A549 (cell line): ENCODE measurements around the gene SAP130. TPM values are rescaled to one million over a fixed set of nuclear protein-coding genes. Genes with fewer than 3 reads are reported as not detected.
"Not testable (repeated sequence)": the region's sequence is repeated elsewhere in the genome, so short reads cannot be mapped to it uniquely, and the experiment has no call there.

Experiments used
- ATAC-seq, 2 experiments: fragments of 200-7000 bp in 1 of 2; fragments of >200 bp in 1 of 2; cut with Nextera tagmentation in 1 of 2; cut with Tn5 transposase in 1 of 2; 3 replicates each; pipeline versions ENCODE4 v1.8.0 to v1.9.1; 2018 to 2020; ENCODE audit warnings: mild to moderate bottlenecking in 1 of 2, moderate library complexity in 1 of 2
- CTCF ChIA-PET: fragments of 300-600 bp; sonication (Branson Sonifier 250); formaldehyde crosslinking; extraction: SDS; loops from one replicate; lab custom pipeline; 2021; ENCODE audit warnings: antibody characterized with exemption, inconsistent platforms; lab: Yijun Ruan, JAX
- POLR2A ChIA-PET: fragments of 350-600 bp; formaldehyde crosslinking; extraction: SDS; loops from one replicate; lab custom pipeline; 2021; ENCODE audit warnings: antibody characterized with exemption, inconsistent platforms; lab: Yijun Ruan, JAX
- DNase-seq, 2 experiments: peaks; one replicate each; pipeline versions ENCODE4 v3.0.0 to v3.0.0-alpha.2; 2011 to 2016; ENCODE audit warnings: low read depth in 1 of 2, low spot score in 1 of 2
- FAIRE-seq: peaks from 2 replicates; lab custom pipeline; 2011; peaks lifted over from hg19 to GRCh38; lab: Jason Lieb, UNC
- H3K27ac ChIP-seq, 2 experiments: fragments of >200 bp; sonication (Bioruptor Twin); formaldehyde crosslinking; 3 replicates each; pipeline ENCODE4 v1.5.1; 2016 to 2017
- H3K4me1 ChIP-seq: fragments of >200 bp; sonication (Bioruptor Twin); formaldehyde crosslinking; 3 replicates; pipeline ENCODE4 v1.6.1; 2016
- H3K4me2 ChIP-seq: fragments of >200 bp; sonication (Bioruptor Twin); formaldehyde crosslinking; 3 replicates; pipeline ENCODE4 v1.6.1; 2016
- H3K4me3 ChIP-seq: fragments of >200 bp; sonication (Bioruptor Twin); formaldehyde crosslinking; 3 replicates; pipeline ENCODE4 v1.5.1; 2016
- H3K9me3 ChIP-seq: fragments of >200 bp; sonication (Bioruptor Twin); formaldehyde crosslinking; 3 replicates; pipeline ENCODE4 v1.6.1; 2016
- BCL3 ChIP-seq: fragments of >200 bp; sonication (Bioruptor Twin); formaldehyde crosslinking; IDR thresholded peaks from 3 replicates; pipeline ENCODE4 v1.6.1; 2016
- BHLHE40 ChIP-seq: IDR thresholded peaks from 2 replicates; pipeline ENCODE4 v1.6.1; 2012; ENCODE audit warnings: low read depth, low read length, inconsistent platforms
- CBX2 ChIP-seq: fragments of 200-600 bp; sonication (generic); IDR thresholded peaks from 2 replicates; pipeline ENCODE4 v1.6.1; 2016; ENCODE audit warnings: low read depth, mild to moderate bottlenecking, borderline replicate concordance
- CEBPB ChIP-seq, 2 experiments: fragments of >200 bp in 1 of 2; sonication (Bioruptor Twin) in 1 of 2; formaldehyde crosslinking in 1 of 2; IDR thresholded peaks; 2 replicates each; pipeline ENCODE4 v1.6.1; 2012 to 2016
- CHD2 ChIP-seq: fragments of 150-350 bp; IDR thresholded peaks from 2 replicates; pipeline ENCODE4 v1.6.1; 2014; ENCODE audit warnings: low read length; ENCODE audit not compliant: partially characterized antibody
- CTCF ChIP-seq: fragments of >200 bp; sonication (Bioruptor Twin); formaldehyde crosslinking; IDR thresholded peaks from 3 replicates; pipeline ENCODE4 v1.5.1; 2016
- ELK1 ChIP-seq: fragments of 150-350 bp; IDR thresholded peaks from 2 replicates; pipeline ENCODE4 v1.6.1; 2014; ENCODE audit warnings: low read depth, mild to moderate bottlenecking, low read length
- ESRRA ChIP-seq: fragments of 150-350 bp; IDR thresholded peaks from 2 replicates; pipeline ENCODE4 v1.6.1; 2014; ENCODE audit warnings: mild to moderate bottlenecking, low read length, borderline replicate concordance
- FOSL2 ChIP-seq, 2 experiments: fragments of 450-650 bp in 1 of 2; fragments of >200 bp in 1 of 2; sonication (Bioruptor Twin) in 1 of 2; formaldehyde crosslinking; IDR thresholded peaks; 2 replicates each; pipeline versions ENCODE4 v1.5.0 to v1.6.1; 2016 to 2020; ENCODE audit warnings: mild to moderate bottlenecking in 1 of 2, moderate library complexity in 1 of 2
- HDAC2 ChIP-seq: fragments of 200-600 bp; sonication (generic); IDR thresholded peaks from 2 replicates; pipeline ENCODE4 v1.6.1; 2016
- HEYL ChIP-seq: fragments of 250-450 bp; sonication (Bioruptor Pico); IDR thresholded peaks from 2 replicates; pipeline ENCODE4 v1.8.0; 2021; ENCODE audit warnings: mild to moderate bottlenecking, moderate library complexity
- JUN ChIP-seq, 2 experiments: fragments of >200 bp; sonication (Bioruptor Twin); formaldehyde crosslinking; IDR thresholded peaks; 2 replicates in 1 of 2; 3 replicates in 1 of 2; pipeline ENCODE4 v1.6.1; 2016 to 2017
- KDM1A ChIP-seq: fragments of 200-600 bp; sonication (generic); IDR thresholded peaks from 2 replicates; pipeline ENCODE4 v1.6.1; 2016; ENCODE audit warnings: low read depth, mild to moderate bottlenecking
- NPAS2 ChIP-seq: fragments of 250-450 bp; sonication (Bioruptor Pico); IDR thresholded peaks from 2 replicates; pipeline ENCODE4 v1.8.0; 2022; ENCODE audit warnings: mild to moderate bottlenecking, moderate library complexity, borderline replicate concordance
- PHF8 ChIP-seq: fragments of 200-600 bp; sonication (generic); IDR thresholded peaks from 2 replicates; pipeline ENCODE4 v1.6.1; 2016; ENCODE audit warnings: low read depth, mild to moderate bottlenecking, antibody characterized with exemption, moderate library complexity, borderline replicate concordance
- RAD21 ChIP-seq, 2 experiments: fragments of >200 bp in 1 of 2; sonication (Bioruptor Twin) in 1 of 2; formaldehyde crosslinking in 1 of 2; IDR thresholded peaks in 1 of 2; conservative IDR thresholded peaks in 1 of 2; 2 replicates in 1 of 2; 3 replicates in 1 of 2; pipeline ENCODE4 v1.6.1; 2012 to 2018; ENCODE audit warnings: inconsistent platforms in 1 of 2
- RCOR1 ChIP-seq: fragments of 150-350 bp; IDR thresholded peaks from 2 replicates; pipeline ENCODE4 v1.6.1; 2014; ENCODE audit warnings: antibody characterized with exemption, low read length, low read depth
- SMC3 ChIP-seq: fragments of >200 bp; sonication (Bioruptor Twin); formaldehyde crosslinking; IDR thresholded peaks from 3 replicates; pipeline ENCODE4 v1.6.1; 2018; ENCODE audit warnings: inconsistent platforms
- SREBF2 ChIP-seq: fragments of 450-650 bp; IDR thresholded peaks from 2 replicates; pipeline ENCODE4 v1.6.1; 2014; ENCODE audit warnings: mild to moderate bottlenecking, moderate library complexity
- TP53 ChIP-seq: fragments of 250-450 bp; sonication (Bioruptor Pico); IDR thresholded peaks from 2 replicates; pipeline ENCODE4 v1.5.0; 2021; ENCODE audit warnings: mild to moderate bottlenecking, moderate library complexity
- ZC3H11A ChIP-seq: fragments of 450-650 bp; IDR thresholded peaks from 2 replicates; pipeline ENCODE4 v1.6.1; 2014; ENCODE audit warnings: antibody characterized with exemption, mild to moderate bottlenecking
- ZSCAN20 ChIP-seq: fragments of 250-450 bp; sonication (Bioruptor Pico); IDR thresholded peaks from 2 replicates; pipeline ENCODE4 v1.8.0; 2022; ENCODE audit warnings: mild to moderate bottlenecking, moderate library complexity
- WGBS: methylation state at CpG from one replicate; pipeline ENCODE4 v1.1.6; 2017; ENCODE audit errors: missing lambda C conversion rate; 5-methylcytosine and 5-hydroxymethylcytosine counted together
- polyA plus RNA-seq, 4 experiments: library from polyadenylated mRNA; depleted of rRNA in 3 of 4; stranded (reverse); fragments of >200 nt; fragmentation: RNase III in 1 of 4; extraction: RNeasy Plus Mini Kit Qiagen cat#74134 plus additional on column Dnase treatment in 1 of 4; gene quantifications; 2 replicates in 3 of 4; 3 replicates in 1 of 4; pipeline ENCODE4 v1.2.3, GENCODE V29; 2011 to 2017
- TF ChIP-seq, protein P1 (sequence below): IDR thresholded peaks from 2 replicates; pipeline ENCODE4 v1.6.1; 2012
- TF ChIP-seq, protein P2 (sequence below): fragments of >200 bp; sonication (Bioruptor Twin); formaldehyde crosslinking; IDR thresholded peaks from 2 replicates; pipeline ENCODE4 v1.6.1; 2016
- TF ChIP-seq, protein P3 (sequence below): IDR thresholded peaks from 2 replicates; pipeline ENCODE4 v1.6.1; 2012; ENCODE audit warnings: low read depth, borderline replicate concordance

SAP130 gene
- polyA plus RNA-seq, 2 of the 4 experiments (the other 2 are of a cell fraction), result 13.9 to 15.1 TPM

- Histone ChIP-seq H3K4me2 (no peak overlapping the region), H3K9me3 (no peaks in the 10 kb centered on the region), H3K4me3 (no peak overlapping the region), H3K27ac (no peak overlapping the region), H3K4me1 (peaks cover 11% of the 10 kb centered on the region; the same call in 2 of the 3 replicates)
- ChIA-PET POLR2A (no interaction called here), CTCF (no interaction called here)
- FAIRE-seq (no peak), DNase-seq (no peak), ATAC-seq (no peak)
- no peak for TF ChIP-seq RCOR1
- no peak for TF ChIP-seq PHF8
- 54% methylated on average over 2 of the region's 2 CpGs for WGBS
Observed at GRCh38 chr2:127911737-127912136, 116.1 kb downstream of the SAP130 start.

DNA sequence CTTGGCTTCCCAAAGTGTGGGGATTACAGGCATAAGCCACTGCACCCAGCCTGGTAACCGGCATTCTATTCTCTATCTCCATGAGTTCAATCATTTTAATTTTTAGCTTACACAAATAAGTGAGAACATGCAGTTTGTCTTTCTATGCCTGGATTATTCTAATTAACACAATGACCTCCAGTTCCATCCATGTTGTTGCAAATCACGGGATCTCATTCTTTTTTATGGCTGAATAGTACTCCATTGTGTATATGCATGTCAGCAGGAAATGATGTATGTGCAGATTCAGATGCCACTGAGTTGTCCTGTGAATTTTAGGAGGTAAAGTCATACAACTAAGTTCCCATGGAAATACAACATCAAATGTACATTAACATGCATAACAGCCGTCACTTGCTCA, 117.4 kb downstream of the SAP130 start:
- ATAC-seq (no peak), FAIRE-seq (no peak), DNase-seq (no peak)
- Histone ChIP-seq H3K4me2 (no peak overlapping the region), H3K9me3 (no peaks in the 10 kb centered on the region), H3K4me3 (no peak overlapping the region), H3K4me1 (peaks cover 15% of the 10 kb centered on the region; the same call in 2 of the 3 replicates), H3K27ac (no peak overlapping the region)
- ChIA-PET CTCF (no interaction called here), POLR2A (no interaction called here)
- TF ChIP-seq RAD21 (conservative IDR thresholded peaks at IDR 0.05 in 1 of 2, IDR thresholded peaks at IDR 0.05 in 1 of 2) (no peak), HEYL (no peak), CTCF (no peak), ZSCAN20 (no peak), CHD2 (no peak)
- WGBS, result 86% methylated on average over 3 of the region's 3 CpGs

GRCh38 chr2:127909019-127909418, 118.8 kb downstream of the SAP130 start:
- Histone ChIP-seq H3K9me3 (no peaks in the 10 kb centered on the region), H3K27ac (no peak overlapping the region), H3K4me2 (no peak overlapping the region), H3K4me3 (no peak overlapping the region), H3K4me1 (peaks cover 11% of the 10 kb centered on the region; the same call in 2 of the 3 replicates)
- WGBS, result 48% methylated on average over 5 of the region's 6 CpGs
- FAIRE-seq (no peak), DNase-seq (peak in 1 of 2 experiments; percentile 29), ATAC-seq (peak; percentile 57 to 71; a peak in 5 of 6 replicates)
- ChIA-PET CTCF (interaction anchor here (1.3 kb wide), 2 partner anchors 10 to 16 kb away, joined by 4 to 8 read pairs; no protein-coding TSS in a partner anchor), POLR2A (no interaction called here)
- no peak for TF ChIP-seq HDAC2
- no peak for TF ChIP-seq BCL3
- no peak for TF ChIP-seq ESRRA
- TF ChIP-seq ZC3H11A, result no peak
- TF ChIP-seq, protein P1, sequence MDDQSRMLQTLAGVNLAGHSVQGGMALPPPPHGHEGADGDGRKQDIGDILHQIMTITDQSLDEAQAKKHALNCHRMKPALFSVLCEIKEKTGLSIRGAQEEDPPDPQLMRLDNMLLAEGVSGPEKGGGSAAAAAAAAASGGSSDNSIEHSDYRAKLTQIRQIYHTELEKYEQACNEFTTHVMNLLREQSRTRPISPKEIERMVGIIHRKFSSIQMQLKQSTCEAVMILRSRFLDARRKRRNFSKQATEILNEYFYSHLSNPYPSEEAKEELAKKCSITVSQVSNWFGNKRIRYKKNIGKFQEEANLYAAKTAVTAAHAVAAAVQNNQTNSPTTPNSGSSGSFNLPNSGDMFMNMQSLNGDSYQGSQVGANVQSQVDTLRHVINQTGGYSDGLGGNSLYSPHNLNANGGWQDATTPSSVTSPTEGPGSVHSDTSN, result no peak
- TF ChIP-seq TP53 (CRISPR knock-in tag), result no peak
- TF ChIP-seq, protein P2, sequence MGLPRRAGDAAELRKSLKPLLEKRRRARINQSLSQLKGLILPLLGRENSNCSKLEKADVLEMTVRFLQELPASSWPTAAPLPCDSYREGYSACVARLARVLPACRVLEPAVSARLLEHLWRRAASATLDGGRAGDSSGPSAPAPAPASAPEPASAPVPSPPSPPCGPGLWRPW, result no peak
- TF ChIP-seq ELK1, result no peak
- TF ChIP-seq SREBF2, result no peak
- TF ChIP-seq CBX2, result no peak
- TF ChIP-seq, protein P3, sequence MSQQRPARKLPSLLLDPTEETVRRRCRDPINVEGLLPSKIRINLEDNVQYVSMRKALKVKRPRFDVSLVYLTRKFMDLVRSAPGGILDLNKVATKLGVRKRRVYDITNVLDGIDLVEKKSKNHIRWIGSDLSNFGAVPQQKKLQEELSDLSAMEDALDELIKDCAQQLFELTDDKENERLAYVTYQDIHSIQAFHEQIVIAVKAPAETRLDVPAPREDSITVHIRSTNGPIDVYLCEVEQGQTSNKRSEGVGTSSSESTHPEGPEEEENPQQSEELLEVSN, result no peak
- TF ChIP-seq NPAS2, result no peak
- no peak for TF ChIP-seq FOSL2 (IDR thresholded peaks at IDR 0.05)
- TF ChIP-seq FOSL2 (CRISPR knock-in tag; IDR thresholded peaks at IDR 0.05), result no peak
- TF ChIP-seq CHD2, result no peak
- no peak for TF ChIP-seq KDM1A
- TF ChIP-seq JUN (IDR thresholded peaks at IDR 0.05), result no peak
- no peak for TF ChIP-seq SMC3
- TF ChIP-seq CEBPB (IDR thresholded peaks at IDR 0.05), result no peak
- TF ChIP-seq BHLHE40, result no peak
- no peak for TF ChIP-seq ZSCAN20

GRCh38 chr2:127907733-127908400, 120.0 kb downstream of the SAP130 start:
- H3K4me2 ChIP-seq, H3K4me3 ChIP-seq, H3K27ac ChIP-seq, H3K9me3 ChIP-seq, ATAC-seq, H3K4me1 ChIP-seq, FAIRE-seq, DNase-seq, POLR2A ChIA-PET: not testable (repeated sequence)
- 85% methylated on average over 12 of the region's 12 CpGs for WGBS
- CTCF ChIA-PET, result interaction anchor here (0.8 to 1.3 kb wide), 2 partner anchors 11 to 18 kb away, joined by 3 to 4 read pairs; no protein-coding TSS in a partner anchor
